SKM-1 treated with dmso at 0.1 percent for 144 hours (cell line): Measurements from ENCODE around the gene FKBP5.
"Not testable (repeated sequence)": the region's sequence is repeated elsewhere in the genome, so short reads cannot be mapped to it uniquely, and the experiment has no call there.

Experiments
- DNase-seq: peaks from one replicate; lab custom pipeline; 2025; ENCODE audit not compliant: unreplicated experiment; lab: John Stamatoyannopoulos, UW

FKBP5 gene

DNA sequence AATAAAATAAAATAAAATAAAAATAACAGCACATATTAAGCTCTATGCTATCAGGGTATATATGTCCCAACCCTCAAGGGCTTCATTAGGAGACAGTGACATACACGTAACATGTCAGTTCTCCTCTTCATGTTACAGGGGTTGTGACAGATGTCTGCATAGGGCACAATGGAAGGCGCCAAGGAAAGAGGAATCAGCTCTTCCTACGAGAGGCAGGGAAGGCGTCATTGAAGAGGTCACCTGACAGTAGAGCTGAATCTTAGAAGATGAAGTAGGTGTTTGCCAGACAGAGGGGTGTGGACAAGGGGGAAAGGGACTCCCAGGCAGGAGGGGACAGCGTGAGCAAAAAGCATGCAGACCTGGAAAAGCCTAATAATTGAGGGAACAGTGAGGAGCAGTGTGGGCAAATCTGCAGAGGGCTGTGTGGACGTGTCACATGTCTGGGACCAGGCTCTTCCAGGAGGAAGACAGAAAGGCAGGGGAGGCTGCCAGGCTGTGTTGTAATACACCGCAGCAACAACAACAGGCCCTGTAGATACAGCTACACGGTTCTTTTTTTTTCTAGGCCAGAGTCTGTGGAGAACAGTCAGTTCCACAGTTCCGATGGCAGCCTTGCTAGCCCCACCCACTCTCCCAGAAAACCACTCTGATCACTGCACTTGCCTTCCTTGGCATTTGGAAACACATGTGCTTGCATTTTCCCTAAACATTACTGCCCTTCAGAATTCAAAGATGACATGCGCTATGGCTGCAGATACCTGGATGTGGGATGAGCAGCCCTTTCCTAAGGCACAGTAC, 2.5 kb upstream of the FKBP5 start:
- DNase-seq: peak; percentile 76

DNA sequence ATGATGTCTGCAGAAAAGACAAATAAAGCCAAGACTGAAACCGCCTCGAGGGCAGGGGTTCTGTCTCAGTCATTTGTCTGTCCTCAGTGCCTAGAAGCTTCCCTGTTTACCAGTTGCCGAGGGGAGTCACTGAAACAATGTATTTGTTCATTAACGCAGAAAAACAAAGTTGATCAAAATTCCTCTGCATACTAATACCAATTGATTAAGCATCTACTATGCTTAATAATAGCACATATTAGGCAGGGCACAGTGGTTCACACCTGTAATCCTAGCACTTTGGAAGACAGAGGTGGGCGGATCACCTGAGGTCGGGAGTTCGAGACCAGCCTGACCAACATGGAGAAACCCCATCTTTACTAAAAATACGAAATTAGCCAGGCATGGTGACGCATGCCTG, 1.8 kb upstream of the FKBP5 start:
- no peak for DNase-seq

DNA sequence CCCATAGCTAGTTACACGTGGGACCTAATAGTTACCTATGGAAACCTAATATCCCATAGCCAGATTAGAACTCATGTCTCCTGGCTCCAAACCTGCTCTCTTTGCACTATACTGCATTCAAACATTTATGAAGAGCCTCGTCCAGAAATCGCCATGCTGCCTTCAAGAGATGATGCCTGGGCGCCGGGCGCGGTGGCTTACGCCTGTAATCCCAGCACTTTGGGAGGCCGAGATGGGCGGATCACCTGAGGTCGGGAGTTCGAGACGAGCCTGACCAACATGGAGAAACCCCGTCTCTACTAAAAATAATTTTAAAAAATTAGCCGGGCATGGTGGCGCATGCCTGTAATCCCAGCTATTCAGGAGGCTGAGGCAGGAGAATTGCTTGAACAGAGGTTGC, 1.3 kb upstream of the FKBP5 start:
- not testable (repeated sequence) for DNase-seq

DNA sequence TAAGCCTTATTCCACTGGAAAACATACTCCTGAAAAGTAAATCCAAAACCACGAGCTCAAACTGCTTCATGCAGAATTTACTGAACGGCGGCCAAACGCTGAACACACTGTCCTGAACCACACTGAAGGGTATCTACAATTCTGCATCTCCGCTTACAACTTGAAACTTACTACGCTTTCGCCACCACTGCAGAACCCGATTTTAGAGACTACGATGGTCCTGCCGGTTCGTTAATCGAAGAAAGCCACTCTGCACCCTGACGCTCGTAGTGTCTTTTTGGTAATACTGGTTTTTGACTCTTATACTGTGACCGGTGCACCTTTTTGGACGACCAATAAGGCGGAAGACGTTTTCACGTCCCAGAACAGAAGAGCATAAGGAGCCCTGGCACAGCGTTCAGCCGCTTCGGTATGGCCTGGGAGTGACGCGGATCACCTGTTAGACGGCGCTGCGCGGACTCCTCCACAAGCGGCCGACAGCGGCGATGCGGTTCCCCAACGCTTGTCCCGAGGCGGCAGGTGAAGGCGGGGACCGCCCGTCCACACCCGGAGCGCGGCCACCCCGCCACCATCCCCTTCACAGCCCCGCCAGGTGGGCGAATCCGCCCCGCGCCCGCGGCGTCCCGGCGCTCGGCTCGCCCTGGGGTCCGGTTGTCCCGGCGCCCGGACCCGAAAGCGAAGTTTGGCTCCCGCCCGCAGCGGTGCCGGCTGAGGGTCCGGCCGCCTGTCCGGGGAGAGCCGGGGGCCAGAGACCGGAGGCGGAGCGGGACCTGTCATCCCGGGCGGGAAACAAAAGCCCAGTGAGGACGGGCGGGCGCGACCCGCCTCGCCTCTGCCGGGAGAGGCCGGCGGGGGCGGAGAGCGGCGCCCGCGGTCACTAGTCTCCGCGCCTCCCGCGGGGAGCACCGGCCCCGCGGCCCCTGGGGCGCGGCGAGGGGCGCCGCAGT, 784 bp downstream of the FKBP5 start:
- DNase-seq: peak; percentile 39

DNA sequence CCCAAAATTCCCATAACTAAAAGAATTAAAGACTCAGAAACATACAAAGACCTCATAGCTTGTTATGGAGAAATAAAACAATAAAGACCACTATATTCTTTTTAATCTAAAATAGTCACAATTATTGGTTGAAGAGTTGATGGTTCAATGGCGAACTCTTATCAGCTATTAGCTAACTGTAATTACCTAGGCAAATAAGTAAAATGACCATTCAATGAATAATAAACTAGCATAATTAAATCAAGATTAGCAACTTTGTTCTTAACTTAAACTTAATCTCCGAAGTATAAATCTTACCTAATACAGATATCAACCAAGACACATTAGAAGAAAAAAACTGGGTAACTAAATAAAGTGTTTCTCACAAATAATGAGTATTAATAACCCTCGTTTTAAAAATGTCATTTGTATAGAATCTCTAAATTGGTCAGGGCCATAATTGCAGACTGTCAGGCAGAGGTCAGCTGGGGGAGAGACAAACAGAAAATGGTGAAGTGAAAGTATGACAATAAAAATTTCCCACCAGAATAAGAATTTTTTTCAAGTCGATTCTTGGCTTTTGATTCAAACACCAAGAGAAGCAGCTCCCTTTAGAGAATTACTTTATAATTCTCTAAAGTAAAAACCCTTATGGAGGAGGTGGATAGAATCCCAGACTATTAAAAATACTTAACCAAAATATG, 1.7 kb downstream of the FKBP5 start:
- DNase-seq: no peak

DNA sequence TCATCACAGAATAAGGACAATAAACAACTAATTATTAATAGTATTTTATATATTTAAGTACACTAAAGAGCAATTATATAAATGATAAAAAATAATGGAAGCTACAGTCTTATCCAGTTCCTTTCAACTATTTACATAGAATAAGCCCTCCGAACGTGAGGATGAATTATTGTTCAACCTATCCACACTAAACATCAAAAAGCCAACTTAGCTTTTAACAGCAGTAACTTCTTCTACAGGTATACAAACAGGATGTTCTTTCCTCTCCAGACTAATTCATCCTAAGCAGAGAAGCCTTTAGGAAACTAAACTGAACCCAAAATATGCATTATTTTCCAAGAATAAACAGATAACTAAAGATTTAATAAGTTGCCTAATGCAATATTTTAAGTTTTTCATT, 2.3 kb downstream of the FKBP5 start:
- no peak for DNase-seq

DNA sequence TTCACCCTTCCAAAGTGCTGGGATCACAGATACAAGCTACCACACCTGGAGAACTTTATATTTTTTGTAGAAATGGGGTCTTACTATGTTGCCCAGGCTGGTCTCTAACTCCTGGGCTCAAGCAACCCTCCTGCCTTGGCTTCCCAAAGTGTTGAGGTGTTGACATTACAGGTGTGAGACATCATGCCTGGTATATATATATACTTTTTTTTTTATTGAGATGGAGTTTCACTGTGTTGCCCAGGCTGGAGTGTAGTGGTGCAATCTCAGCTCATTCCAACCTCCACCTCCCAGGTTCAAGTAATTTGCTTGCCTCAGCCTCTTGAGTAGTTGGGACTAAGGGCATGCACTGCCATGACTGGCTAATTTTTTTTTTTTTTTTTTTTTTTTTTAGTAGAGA, 5.4 kb downstream of the FKBP5 start:
- DNase-seq: no peak

DNA sequence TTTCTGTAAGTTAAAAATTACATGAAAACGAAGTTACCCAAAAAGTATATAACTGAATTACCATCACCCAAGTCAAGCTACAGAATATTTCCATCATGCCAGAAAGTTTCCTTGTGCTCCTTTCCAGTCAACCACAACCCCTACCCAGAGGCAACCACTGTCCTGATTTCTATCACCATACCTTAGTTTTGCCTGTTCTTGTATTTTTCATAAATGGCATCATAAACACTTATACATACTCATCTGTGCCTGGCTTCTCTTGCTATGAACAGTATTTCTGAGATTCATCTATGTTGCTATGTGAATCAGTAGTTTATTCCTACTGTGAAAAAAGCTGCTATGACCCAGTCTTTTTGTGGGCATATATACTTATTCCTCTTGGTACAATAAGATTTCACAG, 7.4 kb downstream of the FKBP5 start:
- no peak for DNase-seq

DNA sequence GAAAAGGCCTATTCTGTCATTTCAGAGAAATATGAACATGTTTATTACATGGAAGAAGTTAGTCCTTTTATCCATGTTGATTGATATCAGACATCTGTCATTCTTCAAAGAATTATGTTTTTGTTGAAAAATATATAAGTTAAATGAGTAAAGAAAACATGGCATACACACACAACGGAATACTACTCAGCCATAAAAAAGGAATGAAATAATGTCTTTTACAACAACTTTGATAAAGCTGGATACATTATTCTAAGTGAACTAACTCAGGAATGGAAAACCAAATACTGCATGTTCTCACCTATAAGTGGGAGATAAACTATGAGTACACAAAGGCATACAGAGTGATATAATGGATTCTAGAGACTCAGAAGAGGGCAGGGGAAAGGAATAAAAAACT, 9.3 kb downstream of the FKBP5 start:
- DNase-seq: no peak

DNA sequence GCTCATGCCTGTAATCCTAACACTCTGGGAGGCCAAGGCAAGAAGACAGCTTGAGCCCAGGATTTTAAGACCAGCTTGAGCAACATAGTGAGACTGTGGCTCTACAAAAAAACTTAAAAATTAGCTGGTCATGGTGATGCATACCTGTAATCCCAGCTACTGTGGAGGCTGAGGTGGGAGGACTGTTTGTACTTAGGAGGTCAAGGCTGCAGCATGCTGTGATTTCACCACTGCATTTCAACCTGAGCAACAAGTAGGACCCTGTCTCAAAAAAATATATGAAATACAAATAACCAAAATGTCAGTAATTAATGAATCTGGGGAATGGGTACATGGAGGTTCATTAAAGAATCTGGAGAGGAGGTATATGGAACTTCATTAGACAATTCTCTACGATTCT, 9.9 kb downstream of the FKBP5 start:
- DNase-seq: no peak

DNA sequence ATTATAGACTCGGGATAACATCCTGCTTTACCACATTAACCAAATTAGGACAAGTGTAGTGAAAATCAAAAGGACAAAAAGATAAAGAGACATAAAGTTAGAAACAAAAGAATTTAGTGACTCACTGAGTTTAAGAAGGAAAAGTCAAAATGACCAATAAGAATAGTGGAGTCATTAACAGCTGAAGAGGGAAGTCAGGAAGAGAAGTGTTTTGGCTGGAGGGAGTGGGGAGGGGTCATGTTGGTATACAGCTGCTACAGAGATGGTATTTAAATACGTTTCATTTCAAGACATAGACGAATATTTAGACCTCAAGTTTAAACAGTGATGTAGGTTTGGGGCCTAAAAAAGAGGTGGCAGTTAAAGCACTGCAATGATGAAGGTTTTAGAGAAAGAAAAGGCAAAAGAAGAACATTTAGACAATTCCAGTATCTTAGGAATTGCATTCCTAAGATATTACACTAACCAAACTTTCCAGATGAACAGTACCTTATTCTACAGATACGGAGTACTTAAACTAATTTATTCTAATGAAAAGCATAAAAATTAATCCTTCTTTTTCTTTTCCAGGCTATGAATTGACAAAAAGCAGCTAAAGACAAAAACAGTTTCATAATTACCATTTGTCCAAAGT, 10.6 kb downstream of the FKBP5 start:
- no peak for DNase-seq

DNA sequence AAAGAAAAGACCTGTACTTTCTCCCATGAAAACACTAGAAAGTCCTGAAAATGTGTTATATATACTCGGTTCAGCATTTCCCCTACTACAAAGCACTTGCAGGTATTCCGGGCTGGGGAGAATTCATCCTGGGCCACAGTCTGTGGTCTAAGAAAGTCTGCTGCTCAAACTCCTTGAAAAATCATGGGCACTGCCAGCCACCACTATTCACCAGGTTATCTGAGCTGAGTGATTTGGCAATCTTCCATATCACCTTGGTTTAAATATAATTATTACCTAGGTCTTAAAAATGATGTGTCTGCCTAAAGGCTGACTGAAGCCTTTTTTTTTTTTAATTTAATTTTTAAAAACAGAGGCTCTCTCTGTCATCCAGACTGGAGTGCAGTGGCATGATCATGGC, 11.3 kb downstream of the FKBP5 start:
- DNase-seq: no peak

DNA sequence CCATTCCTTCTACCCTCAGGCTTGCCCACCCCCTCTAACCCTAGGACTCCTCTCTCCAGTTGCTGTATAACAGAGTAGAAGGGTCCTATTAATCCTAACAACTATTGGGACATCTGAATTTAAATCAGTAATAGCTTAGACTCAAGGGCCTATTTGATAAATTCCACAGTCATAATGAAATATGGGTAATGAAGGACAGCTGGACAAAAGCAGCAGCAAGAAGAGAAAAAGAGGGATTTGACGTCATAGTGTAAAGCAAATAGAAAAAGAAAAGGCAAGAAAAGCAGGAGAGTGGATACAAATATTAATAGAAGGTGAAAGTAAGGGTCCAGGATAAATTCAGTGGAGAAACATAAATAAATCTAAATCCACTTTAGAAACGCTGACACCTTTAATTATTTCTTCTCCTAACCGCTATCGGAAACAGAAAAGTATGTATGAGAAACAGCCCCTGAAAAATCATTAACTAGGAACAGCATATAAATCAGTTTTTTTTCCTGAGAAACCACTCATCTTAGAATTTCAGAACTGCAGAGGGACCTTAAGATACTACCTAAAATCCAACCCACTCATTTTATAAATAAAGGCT, 12.8 kb downstream of the FKBP5 start:
- no peak for DNase-seq

DNA sequence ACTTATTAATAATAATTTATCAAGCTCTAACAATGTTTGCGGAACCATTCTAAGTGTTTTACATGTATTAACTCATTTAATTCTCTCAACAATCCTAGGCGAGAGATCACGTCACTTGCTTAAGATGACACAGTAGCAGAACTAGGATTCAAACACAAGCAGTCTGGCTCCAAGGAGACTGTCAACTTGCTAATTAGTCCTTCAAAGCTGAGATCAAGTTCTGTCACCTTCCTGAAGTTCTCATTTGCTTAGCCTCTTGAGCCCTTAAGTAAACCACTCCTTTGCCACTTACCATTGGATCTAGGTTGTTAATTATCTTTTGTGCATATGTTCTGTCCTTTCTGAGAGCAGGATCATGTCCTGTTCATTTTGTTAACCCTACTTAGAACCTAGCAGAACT, 14.1 kb downstream of the FKBP5 start:
- no peak for DNase-seq

DNA sequence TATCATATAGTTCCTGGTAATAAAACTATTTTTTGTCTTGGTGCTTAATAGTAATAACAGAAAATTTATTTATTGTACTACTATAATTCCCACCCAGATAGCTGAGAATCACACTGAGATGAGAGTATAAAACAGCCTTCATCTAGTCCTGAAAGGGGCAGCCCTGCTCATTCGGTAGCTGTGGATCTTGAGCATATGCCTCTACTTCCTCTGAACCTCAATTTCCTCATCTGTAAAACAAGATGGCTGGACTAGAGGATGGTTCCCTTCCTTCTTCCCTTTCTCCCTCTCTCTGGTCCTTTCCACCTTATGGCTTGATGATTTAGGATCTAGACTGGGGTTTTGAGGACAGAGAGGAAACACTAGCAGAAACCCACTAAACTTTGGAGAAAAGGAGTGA, 15.0 kb downstream of the FKBP5 start:
- DNase-seq: peak; percentile 19

DNA sequence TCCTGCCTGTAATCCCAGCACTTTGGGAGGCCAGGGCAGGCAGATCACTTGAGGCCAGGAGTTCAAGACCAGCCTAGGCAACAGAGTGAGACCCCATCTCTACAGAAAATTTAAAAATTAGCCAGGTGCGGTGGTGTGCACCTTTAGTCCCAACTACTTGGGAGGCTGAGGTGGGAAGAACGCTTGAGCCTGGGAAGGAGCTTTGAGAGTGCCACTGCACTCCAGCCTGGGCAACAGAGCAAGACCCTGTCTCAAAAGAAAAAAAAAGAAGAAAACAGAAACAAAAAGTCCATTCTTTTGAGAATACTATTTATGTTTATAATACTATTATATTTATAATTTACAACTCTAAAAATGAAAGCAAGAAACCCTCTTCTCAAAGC, 15.4 kb downstream of the FKBP5 start:
- not testable (repeated sequence) for DNase-seq

DNA sequence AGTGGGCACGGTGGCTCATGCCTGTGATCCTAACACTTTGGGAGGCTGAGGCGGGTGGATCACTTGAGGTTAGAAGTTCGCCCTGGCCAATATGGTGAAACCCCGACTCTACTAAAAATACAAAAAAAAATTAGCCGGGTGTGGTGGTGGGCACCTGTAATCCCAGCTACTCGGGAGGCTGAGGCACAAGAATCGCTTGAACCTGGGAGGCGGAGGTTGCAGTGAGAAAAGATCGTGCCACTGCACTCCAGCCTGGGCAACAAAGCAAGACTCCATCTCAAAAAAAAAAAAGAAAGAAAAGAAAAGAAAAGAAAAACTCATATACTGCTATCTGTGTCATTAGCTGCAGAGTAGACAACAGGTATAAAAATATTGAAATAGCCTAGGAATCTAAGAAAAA, 18.3 kb downstream of the FKBP5 start:
- not testable (repeated sequence) for DNase-seq

DNA sequence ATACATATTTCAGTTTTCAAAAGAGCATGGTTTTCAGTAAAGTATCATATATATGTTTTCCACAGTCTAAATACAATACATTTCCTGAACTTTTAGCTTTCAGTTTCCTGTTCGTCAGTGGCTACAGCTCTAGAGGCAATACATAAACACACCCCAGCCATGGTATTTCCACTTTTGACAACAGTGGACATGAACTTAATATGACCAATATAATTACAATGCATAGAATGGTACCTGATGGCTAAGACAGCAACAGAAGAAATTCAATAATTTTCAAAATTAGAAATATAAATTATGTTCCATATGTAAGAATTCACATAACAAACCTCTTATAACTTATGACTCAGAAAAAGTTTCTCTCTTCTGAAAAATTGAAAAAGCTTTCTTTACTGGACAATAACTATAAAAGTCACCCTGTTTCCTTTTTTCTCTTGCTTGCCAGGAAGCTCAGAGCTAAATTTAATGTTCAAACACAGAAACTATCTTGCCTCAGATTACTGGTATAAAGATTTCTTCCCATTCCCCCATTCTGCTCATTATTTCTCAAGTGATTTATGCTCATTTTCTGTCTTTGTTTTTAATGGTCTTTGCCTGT, 19.2 kb downstream of the FKBP5 start:
- DNase-seq: no peak

DNA sequence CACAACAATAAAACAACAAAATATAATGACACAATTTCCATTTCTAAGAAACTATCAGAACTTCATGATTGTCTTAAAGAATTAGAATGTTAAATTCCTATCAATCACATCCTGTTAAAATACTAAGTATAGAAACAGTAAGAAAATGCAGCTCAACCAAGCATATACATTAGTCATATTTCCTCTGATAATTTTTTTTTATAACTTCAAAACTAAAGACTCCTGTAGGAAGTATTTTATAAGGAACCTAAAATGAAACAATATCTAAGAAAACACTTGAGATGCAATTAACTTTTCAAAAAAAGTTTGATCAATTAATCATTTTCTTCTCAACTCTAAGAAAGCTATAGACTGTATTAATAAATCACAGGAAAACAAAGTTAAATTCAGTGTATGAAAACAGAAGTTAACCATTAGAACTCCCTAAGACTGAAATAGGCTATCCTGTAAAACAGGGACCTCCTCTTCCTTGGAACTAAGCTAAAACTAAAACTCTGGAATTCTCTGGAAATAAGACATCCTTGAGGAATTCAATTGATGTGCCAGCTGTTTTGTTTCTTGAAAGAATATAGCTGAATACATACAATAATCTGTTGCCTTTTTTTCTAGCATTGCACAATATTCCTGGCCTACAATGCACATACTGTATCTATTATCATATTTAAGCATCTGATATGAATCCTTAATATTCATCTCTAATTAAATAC, 19.8 kb downstream of the FKBP5 start:
- DNase-seq: no peak

DNA sequence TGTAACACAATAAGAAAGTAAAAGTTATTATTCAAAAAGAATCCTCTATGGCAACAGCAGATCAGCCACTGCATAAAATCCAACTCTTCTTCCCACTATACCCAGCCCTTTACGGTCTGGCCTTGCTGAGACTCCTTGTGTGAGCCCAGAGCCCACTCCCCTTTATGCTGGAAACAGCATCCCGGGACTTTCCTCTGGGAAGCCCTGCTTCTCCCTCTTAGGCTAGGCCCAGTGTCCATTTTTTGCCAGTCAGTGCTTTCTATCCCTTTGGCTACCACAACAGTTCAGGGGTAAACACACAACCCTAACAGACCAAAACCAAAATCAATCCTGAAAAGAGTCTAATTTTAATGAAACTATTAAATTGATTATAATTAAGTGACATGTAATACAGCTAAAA, 20.6 kb downstream of the FKBP5 start:
- no peak for DNase-seq
